ENCODE results near the gene CARD8.
"Not testable (repeated sequence)": the region's sequence is repeated elsewhere in the genome, so short reads cannot be mapped to it uniquely, and the experiment has no call there.

CARD8 gene

DNA sequence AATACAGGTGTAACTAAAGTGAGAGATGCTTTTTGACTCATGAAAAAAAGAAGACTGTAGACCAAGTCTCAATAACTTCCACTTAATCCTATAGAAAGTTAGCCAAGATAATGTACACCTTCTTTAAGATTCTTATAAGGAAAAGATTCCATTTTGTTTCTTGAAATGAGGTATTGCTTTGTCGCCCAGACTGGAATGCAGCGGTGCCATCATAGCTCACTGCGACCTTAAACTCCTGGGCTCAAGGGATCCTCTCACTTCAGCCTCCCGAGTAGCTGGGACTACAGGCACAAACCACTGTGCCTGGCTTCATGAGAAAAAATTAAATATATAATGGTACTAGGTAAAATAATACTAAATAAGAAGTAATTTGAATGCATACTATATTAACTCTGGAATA lies 3.3 kb upstream of the CARD8 start:
- DNase-seq, result not testable (repeated sequence)

DNA sequence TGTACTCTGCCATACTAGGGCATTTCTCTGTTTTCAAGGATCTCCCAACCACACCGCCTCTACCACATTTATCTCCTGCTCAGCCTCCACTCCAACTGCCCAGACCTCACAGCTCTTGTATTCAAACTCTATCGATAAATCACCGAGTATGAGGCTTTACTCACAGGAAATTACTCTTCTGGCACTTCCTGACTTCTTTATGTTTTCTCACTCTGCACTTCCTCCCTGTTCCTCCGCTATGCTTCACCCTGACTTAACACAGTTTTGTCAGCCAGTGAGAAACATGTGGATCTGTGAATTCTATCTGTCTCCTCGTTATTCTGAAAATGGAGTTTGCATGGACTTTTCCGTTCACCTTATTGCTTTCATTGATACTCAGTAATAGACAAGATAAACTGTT lies 2.6 kb upstream of the CARD8 start:
- no peak for DNase-seq

DNA sequence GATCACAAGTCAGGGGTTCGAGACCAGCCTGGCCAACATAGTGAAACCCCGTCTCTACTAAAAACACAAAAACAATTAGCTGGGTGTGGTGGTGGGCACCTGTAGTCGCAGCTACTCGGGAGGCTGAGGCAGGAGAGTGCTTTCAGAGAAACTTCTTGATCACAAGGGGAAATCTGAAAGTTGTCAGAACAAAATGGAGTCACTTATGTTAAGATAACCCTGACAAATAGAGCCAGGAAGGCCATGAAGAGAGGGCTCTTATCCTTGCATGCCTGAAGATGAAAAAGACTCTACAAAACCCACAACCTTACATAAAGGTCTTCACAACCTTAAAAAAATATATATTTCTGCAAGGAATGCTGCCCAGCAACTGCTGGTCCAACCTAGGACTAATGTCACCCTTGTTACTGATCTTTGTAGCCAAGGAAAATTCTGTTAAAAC lies 1.2 kb downstream of the CARD8 start:
- no peak for DNase-seq

DNA sequence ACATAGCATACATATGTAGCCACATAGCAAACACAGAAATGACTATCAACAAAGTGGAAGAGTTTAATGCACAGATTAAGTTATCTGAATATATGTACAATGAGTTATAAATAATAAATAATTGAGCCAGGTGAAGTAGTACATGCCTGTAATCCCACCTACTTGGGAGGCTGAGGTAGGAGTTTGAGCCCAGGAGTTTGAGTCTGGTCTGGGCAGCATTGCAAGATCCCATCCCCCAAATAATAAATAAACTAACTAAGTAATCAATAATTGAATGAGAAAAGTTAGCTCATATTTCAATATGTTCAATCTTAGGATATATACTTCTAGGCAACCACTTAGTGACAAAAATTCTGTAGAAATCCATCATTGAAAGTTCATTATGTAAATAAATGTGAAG lies 1.7 kb downstream of the CARD8 start:
- no peak for DNase-seq

DNA sequence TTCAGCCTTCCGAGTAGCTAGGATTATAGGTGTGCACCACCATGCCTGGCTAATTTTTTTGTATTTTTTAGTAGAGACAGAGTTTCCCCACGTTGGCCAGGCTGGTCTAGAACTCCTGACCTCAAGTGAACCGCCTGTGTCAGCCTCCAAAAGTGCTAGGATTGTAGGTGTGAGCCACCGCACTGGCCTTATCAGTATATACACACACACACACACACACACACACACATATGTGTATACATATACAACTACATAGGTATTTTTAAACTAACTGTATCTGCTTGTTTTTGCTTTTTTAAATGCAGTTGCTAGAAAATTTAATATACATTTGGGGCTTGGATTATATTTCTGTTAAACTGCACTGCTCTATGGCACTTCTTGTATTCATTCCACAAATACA lies 3.1 kb downstream of the CARD8 start:
- DNase-seq, result no peak

DNA sequence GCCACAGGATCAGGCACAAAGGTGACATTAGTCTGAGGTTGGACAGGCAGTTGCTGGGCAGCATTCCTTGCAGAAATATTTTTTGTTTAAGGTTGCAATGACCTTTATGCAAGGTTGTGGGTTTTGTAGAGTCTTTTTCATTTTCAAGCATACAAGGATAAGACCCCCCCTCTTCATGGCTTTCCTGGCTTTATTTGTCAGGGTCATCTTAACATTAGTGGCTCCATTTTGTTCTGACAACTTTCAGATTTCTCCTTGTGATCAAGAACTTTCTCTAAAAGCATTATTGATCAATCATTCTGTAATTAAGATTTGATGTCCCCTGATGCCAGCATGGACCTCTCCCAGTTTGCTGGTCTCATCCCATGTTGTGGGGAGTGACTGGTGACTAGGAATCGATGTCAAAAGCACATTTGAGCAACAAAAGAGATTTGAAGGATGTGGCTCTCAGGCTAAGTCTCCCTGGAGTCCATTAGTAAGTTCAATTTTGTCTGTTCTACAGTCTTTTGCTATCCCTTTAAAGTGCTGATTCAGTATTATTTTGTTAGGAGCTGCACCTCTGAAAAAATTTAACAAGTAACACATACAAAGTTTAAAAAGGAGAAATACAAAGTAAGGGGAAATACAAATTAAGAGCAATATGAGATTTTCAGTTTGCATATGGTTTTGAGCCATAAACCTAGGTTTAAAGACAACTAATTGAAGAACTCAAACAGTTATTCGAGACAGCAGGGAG lies 5.3 kb downstream of the CARD8 start:
- no peak for DNase-seq

DNA sequence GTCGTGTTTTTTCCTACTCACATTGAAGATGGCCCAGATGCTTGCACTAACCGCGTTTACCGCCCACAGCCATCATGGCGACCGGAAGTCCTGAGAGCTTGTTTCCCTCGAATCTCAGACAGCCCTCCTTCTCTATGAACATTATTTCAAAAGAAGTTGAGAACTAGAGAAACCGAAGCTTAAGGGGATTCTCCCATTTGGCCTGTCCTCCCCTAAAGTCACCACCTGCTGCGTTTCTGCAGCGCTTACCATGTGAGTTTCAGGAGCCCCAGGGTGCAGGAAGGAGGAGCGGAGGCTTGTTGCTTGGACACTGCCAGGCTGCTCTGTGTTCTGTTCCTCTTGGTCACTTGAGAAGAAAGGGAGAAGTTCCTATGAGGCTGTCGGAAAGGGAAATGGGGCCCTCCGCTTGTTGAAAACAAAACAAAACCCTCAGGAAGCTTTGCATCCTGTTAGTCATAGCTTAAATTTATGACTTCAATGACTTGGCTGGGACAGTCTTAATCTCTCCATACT lies 6.2 kb downstream of the CARD8 start:
- no peak for DNase-seq

DNA sequence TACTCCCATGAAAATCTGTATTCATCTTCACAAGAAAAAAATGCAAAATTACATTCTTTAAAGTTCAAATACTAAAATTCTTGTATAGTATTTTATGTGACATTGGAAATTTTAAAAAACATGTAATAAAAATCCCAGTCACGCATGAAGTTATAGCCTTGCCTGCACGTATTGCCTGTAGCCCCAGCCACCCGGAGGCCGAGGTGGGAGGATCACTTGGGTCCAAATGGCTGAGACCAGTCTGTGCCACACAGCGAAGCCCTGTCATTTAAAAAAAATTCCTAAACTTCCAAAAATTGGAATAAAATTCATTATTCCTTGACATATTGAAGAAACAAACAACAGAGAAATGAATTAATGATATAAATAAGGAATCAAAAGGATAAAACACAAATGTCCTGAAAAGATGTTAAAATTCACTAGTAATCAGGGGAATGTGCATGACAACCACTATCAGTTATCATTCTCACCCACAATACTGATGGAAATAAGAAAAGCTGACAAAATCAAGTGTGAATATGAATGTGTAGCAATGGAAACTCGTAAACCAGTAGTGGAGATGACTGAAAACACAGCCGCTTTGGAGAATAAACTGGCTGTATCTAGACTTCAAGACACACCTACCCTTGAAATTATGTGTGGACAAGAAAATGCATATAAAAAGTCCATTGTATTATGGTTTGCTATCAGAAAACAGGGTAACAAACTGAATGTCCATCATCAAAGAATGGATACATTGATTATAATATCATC lies 7.5 kb downstream of the CARD8 start:
- no peak for DNase-seq

DNA sequence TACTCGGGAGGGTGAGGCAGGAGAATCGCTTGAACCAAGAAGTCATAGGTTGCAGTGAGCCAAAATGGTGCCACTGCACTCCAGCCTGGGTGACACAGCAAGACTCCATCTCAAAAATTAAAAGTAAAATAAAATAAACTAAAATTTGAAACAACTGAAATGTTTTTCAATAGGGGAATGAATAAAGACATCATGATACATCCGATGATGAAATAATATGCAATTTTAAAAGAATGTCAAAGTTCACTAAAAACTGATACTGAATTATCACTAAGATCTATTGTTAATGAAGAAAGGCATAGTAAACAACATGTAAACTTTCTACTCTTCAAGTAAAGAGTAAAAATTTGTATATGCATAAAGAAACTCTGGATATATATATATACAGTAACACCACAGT lies 8.5 kb downstream of the CARD8 start:
- DNase-seq, result no peak

DNA sequence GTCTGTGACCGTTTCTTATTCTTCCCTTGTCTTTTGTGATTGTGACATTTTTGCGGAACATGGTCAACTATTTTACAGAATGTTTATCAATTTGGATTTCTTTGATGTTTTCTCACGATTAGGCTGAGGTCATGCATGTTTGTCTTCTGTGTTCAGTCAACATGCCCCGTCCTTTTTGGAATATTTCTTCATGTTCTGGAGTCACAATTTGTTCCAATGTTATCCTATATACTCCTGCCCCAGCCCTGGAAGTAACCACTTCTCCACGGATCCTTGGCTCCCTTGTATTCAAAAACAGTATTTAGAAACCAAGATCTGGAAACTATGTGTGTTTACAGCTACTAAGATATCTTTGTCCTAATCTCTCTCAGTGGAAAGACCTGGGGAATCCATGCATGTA lies 9.6 kb downstream of the CARD8 start:
- DNase-seq, result no peak

DNA sequence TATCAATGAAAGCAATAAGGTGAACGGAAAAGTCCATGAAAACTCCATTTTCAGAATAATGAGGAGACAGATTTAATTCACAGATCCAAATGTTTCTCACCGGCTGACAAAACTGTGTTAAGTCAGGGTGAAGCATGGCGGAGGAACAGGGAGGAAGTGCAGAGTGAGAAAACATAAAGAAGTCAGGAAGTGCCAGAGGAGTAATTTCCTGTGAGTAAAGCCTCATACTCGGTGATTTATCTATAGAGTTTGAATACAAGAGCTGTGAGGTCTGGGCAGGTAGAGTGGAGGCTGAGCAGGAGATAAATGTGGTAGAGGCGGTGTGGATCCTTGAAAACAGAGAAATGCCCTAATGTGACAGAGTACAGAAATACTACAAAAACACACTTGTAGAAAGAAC lies 11.4 kb downstream of the CARD8 start:
- no peak for DNase-seq

DNA sequence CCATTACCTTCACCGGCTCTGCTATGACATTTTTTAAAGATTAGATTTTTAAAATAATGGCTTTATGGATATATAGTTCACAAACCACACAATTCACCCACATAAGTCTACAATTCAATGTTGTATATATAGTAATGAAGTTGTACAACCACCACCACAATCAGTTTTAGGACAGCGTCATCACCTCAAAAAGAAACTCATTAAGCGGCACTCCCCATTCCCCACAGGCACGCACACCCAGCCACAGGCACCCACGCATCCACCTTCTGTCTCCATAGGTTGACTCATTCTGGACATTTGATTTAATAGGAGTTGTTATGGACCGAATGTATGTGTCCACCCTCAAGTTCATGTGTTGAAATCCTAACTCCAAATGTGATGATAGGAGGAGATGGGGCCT lies 13.9 kb downstream of the CARD8 start:
- not testable (repeated sequence) for DNase-seq

DNA sequence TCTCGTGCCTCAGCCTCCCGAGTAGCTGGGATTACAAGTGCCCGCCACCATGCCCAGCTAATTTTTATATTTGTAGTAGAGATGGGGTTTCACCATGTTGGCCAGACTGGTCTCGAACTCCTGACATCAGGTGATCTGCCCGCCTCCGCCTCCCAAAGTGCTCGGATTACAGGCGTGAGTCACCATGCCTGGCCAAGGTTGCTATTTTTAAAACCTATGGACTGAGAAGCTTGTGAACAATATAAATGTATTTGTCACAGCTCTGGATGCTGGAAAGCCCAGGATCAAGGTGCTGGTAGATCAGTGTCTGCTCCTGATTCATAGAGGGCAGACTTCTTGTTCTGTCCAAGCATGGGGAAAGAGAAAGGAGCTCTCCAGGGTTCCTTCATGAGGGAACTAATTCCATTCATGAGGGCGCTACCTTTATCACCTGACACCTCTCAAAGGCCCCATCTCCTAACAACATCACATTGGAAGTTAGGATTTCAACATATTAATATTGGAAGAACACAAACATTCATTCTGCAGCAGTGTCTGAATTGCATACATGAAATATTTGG lies 16.1 kb downstream of the CARD8 start:
- DNase-seq, result no peak

DNA sequence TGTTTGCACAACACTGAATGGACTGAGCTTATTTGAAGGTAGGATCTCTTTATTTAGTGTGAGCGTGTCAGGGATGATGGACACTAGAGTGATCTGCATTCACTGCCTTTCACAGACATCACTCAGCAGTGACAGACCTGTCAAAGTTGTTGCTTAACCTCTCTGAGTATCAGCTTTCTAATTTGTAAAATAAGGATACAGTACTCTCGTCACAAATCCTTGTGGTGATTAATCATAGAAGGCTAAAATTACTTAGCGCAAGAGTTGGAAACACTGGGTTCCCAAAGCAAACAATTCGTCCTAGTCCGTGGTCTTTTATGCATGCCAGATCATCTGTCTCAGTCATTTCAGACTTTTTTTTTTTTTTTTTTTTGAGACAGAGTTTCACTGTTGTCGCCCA lies 16.6 kb downstream of the CARD8 start:
- DNase-seq, result no peak

DNA sequence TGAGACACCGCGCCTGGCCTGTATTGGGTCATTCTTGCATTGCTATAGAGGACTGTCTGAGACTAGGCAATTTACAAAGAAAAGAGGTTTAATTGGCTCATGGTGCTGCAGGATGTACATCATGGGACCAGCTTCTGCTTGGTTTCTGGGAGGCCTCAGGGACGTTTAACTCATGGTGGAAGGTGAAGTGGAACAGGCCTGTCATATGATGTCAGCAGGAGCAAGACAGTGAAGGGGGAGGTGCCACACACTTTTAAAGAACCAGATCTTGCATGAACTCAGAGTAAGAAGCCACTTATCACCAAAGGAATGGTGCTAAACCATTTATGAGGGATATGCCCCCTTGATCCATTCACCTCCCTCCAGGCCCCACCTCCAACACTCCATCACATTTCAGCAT lies 18.7 kb downstream of the CARD8 start:
- DNase-seq, result no peak

DNA sequence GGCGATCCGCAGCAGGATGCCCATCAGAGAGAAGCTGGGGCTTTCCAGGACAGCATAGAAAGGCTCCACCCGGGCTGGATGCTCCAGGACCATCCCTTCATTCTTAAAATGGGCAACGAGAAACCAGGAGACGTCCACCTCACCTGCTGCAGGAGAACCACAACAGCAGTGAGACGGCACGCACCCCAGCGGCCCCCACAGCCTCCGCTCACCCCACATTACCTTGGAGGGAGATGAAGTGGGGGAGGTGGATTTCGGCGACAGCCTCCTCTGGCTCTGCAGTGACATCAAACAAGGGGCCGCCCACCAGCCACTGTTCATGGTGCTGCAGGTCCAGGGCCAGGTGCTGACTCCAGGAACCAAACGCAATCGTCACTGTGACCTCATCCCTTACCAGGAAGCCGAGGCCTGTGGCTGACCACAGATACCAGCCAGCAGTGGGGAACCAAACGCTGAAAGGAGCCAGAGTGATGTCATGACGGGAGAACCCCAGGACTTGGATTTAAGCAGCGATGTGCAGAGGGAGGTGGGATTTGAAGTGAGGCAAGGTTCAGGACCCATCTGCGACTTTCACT lies 25.1 kb downstream of the CARD8 start:
- no peak for DNase-seq

DNA sequence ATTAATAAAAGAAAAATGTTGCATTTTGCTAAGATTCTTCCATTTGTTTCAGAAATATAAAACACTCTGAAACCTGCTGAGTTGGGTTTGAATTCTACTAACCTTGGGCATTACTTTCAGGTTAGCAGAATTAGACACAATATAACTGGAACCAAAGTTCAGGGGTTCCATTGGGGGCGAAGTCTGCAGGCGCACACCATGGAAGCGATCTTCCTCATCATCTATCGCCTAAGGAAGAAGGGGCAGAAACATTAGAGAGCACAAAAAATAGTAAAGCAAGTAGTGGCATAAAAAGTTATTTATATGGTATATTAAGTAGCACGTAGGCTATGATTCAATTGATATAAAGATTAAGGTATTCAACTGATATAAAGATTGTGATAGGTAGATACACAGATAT lies 34.1 kb downstream of the CARD8 start:
- DNase-seq, result no peak

DNA sequence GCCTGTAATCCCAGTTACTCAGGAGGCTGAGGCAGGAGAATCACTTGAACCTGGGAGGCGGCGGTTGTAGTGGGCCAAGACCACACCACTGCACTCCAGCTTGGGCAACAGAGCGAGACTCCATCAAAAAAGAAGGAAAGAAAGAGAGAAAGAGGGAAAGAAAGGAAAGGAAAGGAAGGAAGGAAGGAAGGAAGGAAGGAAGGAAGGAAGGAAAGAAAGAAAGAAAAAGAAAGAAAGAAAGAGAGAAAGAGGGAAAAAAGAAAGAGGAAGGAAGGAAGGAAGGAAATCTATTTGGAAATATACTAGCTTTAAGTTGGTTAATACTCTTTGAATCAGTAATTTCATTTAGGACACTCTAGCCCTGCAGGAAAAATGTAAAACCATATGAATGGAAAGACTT lies 34.9 kb downstream of the CARD8 start:
- not testable (repeated sequence) for DNase-seq

DNA sequence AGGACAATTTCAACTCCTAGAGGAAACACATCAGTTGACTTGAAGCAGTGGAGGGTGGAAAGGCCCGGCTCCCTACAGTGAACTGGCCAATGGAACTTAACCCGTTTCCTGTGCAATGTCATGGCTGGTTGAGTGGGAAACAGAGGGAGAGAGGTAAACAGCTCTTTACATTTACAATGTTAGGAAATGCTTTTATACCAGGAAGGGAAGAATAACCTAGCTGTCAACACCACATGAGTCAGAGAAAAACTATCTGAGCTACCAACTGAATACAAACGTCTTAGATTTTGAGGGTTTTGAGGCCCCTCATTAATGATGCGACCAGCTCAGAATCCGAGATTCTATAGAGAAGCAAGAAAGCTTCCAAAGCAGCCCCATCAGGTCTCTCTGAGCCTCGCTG lies 36.7 kb downstream of the CARD8 start:
- DNase-seq, result no peak

DNA sequence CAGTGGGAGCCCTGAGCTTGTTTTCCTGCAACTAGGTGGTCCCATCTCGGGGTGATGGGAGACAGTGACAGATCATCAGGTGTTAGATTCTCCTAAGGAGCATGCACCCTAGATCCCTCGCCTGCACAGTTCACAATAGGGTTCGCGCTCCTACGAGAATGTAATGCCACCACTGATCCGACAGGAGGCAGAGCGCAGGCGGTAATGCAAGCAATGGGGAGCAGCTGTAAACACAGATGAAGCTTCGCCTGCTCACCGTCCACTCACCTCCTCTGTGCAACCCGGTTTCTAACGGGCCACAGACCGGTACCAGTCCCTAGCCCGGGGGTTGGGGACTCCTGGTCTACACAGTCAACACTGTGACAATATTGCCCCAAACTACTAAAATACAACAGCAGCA lies 38.8 kb downstream of the CARD8 start:
- no peak for DNase-seq

DNA sequence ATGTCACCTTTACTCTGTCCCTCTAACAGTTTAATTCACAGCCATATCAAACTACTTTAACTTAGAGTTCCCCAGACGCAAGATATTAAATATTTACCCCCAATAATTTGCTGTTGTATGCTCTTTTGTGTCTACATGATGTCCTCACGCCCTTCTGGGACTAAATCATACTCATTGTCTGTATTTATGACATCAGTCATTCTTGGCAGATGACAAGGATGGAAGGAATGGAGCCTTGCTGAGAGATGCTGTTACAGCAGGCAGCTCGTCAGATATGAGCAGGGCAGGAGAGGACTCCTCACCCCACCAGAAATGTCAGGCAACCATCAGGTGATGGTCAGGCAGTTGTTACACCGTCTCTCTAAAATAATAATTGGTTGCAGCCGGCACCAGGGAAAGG lies 41.8 kb downstream of the CARD8 start:
- no peak for DNase-seq

DNA sequence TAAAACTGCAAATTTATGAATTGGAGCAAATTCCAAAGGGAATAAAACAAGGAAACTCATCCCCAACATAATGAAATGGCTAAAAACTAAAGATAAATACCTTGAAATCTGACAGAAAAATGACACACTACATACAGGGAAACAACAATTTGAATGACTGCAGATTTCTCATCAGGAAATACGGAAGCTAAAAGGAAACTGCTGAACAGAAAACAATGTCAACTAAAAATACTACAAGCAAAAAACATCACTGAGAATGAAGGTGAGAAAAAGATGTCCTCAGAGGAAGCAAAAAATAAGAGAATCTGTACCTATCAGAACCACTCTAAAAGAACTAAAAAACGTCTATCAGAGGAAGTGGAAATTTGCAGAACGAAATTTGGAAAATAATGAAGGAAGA lies 45.7 kb downstream of the CARD8 start:
- no peak for DNase-seq

DNA sequence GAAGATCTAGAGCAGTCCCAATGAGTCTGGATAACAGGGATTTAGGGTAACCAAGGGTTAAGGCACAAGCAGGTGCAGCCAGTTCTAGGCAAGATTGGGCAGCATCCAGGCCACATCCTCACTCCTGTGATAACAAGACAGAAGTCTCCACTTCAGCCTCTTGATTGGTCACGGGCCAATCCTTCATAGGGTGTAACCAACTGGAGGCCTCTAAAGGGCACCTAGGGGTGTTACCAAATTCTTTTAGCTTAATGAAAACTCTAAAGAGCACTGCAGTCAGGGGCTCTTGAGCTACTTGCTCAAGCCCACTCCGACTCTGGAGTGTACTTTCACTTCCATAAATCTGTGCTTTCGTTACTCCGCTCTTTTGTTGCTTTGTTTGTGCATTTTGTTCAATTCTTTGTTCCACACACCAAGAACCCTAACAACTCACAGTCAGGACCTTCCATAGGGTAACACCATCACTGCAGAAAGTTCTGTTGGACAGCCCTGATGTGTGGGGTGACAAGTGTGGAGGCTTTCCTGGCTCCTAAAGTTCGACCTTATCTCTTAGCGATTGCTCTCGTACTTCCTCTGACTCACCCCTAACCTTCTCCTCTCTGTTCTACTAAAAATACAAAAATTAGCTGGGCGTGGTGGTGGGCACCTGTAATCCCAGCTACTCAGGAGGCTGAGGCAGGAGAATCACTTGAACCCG lies 49.2 kb downstream of the CARD8 start:
- DNase-seq, result no peak
